ENCODE measurements around the gene CERK.

DNA sequence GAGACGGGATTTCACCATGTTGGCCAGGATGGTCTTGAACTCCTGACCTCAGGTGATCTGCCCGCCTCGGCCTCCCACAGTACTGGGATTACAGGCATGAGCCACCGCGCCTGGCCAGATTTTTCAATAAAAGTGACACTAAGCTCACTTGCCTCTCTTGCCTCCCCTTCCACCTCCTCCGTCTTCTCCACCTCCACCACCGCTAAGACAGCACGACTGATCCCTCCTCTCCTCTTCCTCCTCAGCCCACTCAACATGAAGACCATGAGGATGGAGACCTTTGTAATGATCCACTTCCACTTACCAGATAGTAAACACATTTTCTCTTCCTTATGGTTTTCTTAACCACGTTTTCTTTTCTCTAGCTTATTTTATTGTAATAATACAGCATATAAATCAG is 14.2 kb downstream of the CERK start:
- TF ChIP-seq FOXP2 (optimal IDR thresholded peaks at IDR 0.05; ENCODE audit: borderline replicate concordance, extremely low read depth, extremely low read length, insufficient read depth) (no peak), POLR2AphosphoS5 (IDR thresholded peaks at IDR 0.05; ENCODE audit: low read depth, low read length) (no peak)

Data from PFSK-1 (cell line).